GF-D8 (cell line): ENCODE data around the gene CDK11B.
"Not testable (repeated sequence)": the region's sequence is repeated elsewhere in the genome, so short reads cannot be mapped to it uniquely, and the experiment has no call there.

Source experiments
- DNase-seq: peaks from one replicate; lab custom pipeline; 2025; lab: John Stamatoyannopoulos, UW

Gene CDK11B

DNA sequence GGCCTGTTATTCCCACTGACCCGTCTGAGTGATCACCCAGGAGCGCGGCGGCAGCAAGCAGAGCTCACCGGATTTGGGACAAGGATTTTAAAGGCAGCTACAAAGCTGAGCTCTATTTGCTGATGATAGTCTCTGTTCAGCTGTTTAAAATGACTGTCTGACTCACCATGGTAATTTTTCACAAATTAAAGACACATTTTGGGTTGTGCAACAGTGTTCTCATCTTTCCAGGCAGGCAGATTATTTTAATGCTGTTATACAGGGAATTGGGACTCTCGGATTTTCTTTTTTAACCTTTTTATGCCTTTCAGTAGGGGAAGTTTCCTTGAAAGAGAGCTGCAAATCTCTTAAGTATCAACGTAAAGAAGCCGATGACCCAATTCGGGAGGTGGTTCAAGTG lies 3.6 kb upstream of the CDK11B start:
- not testable (repeated sequence) for DNase-seq

- not testable (repeated sequence) for DNase-seq
Measured at GRCh38 chr1:1648265-1648664, 10.5 kb downstream of the CDK11B start.

GRCh38 chr1:1647567-1648241 lies 11.1 kb downstream of the CDK11B start:
- not testable (repeated sequence) for DNase-seq

DNA sequence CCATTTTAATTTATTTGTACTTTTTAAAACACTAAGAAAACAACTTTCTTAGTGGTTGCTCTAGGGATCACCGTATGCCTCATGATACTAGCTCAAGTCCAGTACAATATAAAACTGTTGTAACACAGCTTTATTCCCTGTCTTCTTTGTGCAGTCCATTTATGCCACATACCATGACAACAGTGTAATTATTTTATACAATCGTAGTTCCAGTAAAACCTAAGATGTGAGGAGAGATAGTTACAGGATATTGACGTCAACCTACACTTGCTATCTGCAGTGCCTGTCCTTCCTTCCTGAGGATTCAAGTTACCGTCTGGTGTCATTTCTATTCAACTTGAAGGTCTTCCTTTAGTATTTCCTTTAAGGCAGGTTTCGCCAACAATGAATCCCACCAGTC lies 12.5 kb downstream of the CDK11B start:
- not testable (repeated sequence) for DNase-seq

GRCh38 chr1:1640711-1641461 lies 17.9 kb downstream of the CDK11B start:
- DNase-seq, result not testable (repeated sequence)

DNA sequence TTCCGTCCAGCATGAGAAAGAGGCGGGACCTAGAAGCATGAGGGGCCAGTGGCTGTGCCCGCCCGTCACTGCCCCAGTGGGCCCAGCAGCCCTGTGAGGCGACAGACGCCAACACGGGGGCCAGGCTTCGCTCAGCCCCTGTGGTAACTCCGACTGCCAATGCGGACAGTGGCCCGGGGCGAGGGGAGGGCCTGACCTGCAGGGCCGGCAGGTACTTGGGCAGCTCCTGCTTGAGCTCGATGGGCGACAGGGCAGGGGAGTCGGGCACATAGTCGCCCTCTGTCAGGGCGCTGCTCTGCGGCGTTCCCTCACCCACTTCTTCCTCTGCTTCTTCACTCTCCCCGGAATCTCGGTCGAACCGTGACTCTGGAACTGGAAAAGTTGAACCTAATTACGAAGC lies 18.7 kb downstream of the CDK11B start:
- not testable (repeated sequence) for DNase-seq

DNA sequence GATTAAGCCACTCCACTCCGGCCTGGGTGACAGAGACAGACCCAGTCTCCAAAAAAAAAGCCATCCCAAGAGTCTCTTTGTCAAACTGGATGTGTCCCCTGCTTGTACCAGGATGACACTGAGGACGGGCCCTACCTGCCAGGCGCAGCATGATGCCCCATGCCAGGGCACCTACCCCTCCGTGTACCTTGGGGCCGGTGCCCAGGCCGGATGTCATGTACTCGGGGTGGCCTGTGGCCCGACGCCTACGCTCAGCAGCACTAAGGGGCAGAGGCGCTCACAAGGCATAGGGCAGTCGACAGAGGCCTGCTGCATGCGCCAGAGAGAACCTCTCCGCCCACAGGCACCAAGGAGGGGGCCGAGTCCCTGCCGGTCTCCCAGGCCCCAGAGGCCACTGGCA lies 19.4 kb downstream of the CDK11B start:
- not testable (repeated sequence) for DNase-seq

DNA sequence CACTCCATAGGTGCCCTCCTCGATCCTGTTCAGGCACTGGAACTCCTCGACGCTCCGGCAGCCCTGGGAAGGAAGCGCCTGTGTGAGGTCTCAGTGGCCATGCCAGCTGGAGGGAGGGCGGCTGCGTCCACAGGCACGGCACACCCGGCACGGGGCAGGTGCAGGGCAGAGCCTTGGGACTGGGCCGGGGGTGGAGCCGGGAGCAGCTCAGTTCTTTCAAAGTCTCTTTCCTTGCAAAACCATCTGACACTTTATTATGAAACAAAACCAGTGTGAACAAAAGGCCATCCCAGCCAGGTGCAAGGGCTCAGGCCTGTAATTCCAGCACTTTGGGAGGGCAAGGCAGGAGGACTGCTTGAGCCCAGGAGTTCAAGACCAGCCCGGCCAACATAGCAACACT lies 20.3 kb downstream of the CDK11B start:
- not testable (repeated sequence) for DNase-seq

DNA sequence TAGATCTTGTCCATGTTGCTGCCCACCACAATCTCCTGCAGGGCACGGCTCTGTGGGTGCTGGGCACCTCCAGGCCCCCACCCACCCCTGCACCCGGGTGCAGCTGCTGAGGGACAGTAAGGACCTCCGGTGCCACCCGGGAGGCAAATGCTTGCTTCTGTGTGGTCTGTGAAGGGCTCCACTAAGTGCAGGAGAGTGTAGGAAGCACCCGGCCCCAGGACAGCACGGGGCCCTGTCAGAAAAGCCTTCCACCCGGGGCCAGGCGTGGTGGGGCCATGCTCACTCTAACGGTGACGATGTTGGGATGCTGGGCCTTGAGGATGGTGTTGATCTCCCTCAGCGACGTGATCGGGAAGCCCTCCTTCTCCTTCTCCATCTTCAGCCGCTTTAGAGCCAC lies 21.3 kb downstream of the CDK11B start:
- not testable (repeated sequence) for DNase-seq

GRCh38 chr1:1636621-1637478 lies 22.0 kb downstream of the CDK11B start:
- DNase-seq, result not testable (repeated sequence)

- not testable (repeated sequence) for DNase-seq
Measured at GRCh38 chr1:1634613-1635012, 24.2 kb downstream of the CDK11B start.

DNA sequence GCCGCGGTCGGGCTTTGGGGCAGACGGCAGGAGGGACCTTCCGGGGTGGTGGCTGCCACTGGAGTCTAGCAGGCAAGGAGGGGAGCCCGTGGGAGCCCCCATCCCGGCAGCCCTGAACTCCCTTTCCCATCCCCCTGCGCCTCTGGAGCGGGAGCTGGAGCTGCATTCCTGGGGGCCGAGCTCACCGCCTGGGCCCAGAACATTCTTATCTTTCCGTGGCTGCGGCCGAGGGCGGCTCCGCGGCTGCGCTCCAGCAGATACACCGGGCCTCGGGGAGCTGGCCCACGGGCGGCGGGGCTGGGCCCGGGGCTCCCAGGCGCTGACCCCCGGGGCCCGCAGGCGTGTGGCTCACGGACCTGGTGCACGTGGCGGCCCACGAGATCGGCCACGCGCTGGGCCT lies 25.4 kb downstream of the CDK11B start:
- not testable (repeated sequence) for DNase-seq

GRCh38 chr1:1631782-1632420 lies 26.9 kb downstream of the CDK11B start, which contains the start of gene MMP23B:
MMP23B (plus strand) TSS chr1:1632173; CDS start chr1:1632219, 46 bp downstream.
- no peak for DNase-seq

DNA sequence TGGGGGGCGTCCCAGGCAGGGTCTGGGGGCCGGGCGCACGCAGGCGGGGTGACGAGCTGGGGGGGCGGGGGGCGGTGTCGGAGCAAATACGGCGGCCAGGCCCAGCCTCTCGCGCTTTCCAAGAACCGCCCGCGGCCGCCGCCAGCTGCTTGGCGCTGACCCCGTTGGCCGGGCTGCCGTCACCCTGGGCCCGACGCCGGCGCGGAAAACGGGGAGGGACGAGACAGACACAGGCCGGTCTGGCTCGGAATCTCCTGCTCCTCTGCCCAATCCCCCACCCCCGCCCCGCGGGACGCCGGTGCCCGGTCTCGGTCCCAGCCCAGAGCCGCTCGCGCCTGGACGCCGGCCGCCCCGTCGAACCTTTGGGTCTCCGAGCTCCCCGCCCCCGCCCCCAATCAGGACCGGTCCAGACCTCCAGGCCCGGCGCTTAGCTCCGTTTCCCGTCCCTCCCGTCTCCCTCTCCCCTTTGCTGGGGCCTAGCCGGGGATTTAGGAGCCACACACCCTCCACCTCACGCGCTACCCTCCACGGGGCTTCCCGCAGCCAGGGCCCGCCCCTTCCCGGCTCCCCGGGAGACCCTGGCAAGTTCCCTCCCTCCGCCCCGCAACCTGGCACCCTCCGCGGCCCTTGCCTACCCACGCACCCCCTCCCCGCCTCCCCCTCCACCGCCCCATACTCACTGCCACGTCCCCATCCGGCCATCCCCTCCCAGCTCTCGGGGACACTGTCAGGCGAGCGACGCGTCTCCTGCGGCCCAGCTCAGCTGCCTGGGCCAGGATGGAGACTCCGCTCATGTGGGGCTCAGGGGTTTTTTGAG lies 27.6 kb downstream of the CDK11B start:
- DNase-seq, result no peak

DNA sequence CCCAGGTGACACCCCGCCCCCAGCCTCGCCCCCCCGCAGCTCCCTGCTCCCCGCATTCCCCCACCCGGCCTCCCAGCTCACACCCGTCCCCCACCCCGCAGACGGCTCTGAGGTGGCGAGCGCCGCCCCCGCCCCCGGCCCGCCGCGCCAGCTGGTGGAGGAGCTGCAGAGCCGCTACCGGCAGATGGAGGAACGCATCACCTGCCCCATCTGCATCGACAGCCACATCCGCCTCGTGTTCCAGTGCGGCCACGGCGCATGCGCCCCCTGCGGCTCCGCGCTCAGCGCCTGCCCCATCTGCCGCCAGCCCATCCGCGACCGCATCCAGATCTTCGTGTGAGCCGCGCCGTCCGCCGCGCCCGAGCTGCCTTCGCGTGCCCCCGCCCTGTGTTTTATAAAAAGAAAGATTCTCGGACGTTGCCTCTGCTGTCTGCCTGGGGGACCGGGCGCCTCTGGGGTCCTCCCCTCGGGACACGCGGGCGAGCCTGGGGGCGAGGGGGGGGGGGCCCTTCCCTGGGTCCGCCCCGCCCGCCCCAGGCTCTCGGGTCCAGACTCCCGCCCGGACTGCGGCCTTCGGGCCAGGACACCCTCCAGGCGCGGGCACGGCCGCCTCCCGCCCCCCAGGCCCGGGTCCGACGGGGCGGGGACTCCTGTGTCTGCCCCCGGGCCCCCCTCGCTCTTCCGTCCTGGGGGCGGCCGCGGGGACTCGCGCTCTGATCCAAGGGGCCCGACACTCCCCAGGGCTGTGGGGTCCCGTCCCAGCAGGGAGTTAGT lies 28.4 kb downstream of the CDK11B start:
- no peak for DNase-seq

- DNase-seq, result no peak
Measured at GRCh38 chr1:1629430-1630190, 29.2 kb downstream of the CDK11B start.

GRCh38 chr1:1628754-1629429 lies 29.9 kb downstream of the CDK11B start:
- DNase-seq, result no peak

DNA sequence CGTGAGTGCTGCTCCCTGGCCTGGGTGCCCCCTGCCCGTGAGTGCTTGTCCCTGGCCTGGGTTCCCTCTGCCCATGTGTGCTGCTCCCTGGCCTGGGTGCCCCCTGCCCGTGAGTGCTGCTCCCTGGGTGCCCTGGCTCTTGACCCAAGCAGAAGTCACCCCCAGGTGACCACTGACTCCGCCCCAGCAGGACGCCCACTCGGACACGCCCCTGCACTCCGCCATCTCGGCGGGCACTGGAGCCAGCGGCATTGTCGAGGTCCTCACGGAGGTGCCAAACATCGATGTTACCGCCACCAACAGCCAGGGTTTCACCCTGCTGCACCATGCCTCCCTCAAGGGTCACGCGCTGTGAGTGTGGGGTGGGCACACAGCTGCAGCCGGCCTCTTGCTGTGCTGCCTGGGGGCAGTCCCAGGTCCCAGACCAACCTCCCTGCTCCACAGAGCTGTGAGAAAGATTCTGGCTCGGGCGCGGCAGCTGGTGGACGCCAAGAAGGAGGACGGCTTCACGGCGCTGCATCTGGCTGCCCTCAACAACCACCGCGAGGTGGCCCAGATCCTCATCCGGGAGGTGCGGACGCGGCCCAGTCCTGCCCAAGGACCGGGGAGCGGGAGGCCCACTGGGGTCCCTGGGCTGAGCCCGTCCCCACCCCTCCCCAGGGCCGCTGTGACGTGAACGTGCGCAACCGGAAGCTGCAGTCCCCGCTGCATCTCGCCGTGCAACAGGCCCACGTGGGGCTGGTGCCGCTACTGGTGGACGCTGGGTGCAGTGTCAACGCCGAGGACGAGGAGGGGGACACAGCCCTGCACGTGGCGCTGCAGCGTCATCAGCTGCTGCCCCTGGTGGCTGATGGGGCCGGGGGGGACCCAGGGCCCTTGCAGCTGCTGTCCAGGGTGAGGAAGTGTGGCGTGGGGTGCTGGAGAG lies 30.7 kb downstream of the CDK11B start:
- DNase-seq, result no peak
